ENCODE data around the gene TTLL1. TPM values are rescaled to one million over a fixed set of nuclear protein-coding genes. Genes with fewer than 3 reads are reported as not detected.
A peak's percentile ranks its signal among the peaks of the same experiment; 100 is the strongest.

The TTLL1 gene
- total RNA-seq (2013) = 4.1 TPM
- 1 to 10 TPM; 4.7 to 6.0 (median 5.6) TPM for polyA plus RNA-seq
- 2.1 and 4.1 TPM in 2 replicates for polyA minus RNA-seq
- total RNA-seq = 0.64 to 4.5 (median 1.8) reads per million in 11 experiments

GRCh38 chr22:43088984-43089717, at the start of gene TTLL1:
Gene TTLL1 (minus strand): TSS chr22:43089391. CDS start chr22:43075586, 13,805 bp downstream.
- peak within 1 kb of the TSS; percentile 99 for H3K4me2 ChIP-seq (replicated peaks; ENCODE audit: extremely low read depth, low read length, poor library complexity, severe bottlenecking)
- H3K27ac ChIP-seq (ENCODE audit: low read depth in 1 of 2, low read length in 2 of 2) = peak within 1 kb of the TSS; percentile 49 to 78
- TF ChIP-seq CTCF (IDR thresholded peaks at IDR 0.05) = no peak
- peak within 1 kb of the TSS; percentile 78 to 95 (median 78) for H3K4me3 ChIP-seq (replicated peaks in 1 of 3; ENCODE audit: low read depth in 2 of 3, low read length in 3 of 3)
- no peaks in the 10 kb centered on the region for H4K20me1 ChIP-seq (ENCODE audit: insufficient read depth, low read length)
- Mint-ChIP-seq H3K27ac (peak within 1 kb of the TSS; percentile 73 to 95 (median 88)), H3K4me3 (peak within 1 kb of the TSS; percentile 79 to 89), H3K4me1 (peaks cover 33% of the 10 kb centered on the region), H3K36me3 (peaks cover 0 to 13% of the 10 kb centered on the region in 2 donors), H3K9me3 (no peaks in the 10 kb centered on the region), H3K27me3 (ENCODE audit: low read depth in 3 of 3) (peaks cover 0 to 3% (median 3%) of the 10 kb centered on the region in 3 donors)
- DNase-seq = peak; percentile 73 to 76 (median 73)
- H2AFZ ChIP-seq (ENCODE audit: insufficient read depth, low read depth, low read length, poor library complexity, severe bottlenecking) = peak within 1 kb of the TSS; percentile 94
- H3K9me3 ChIP-seq (replicated peaks in 1 of 2; ENCODE audit: control insufficient read depth in 1 of 2, insufficient read depth in 1 of 2, low read length in 2 of 2) = no peaks in the 10 kb centered on the region
- no peaks in the 10 kb centered on the region for H3K79me2 ChIP-seq (ENCODE audit: insufficient read depth, low read length)
- no peaks in the 10 kb centered on the region for H3K36me3 ChIP-seq (replicated peaks in 1 of 2; ENCODE audit: control insufficient read depth in 1 of 2, insufficient read depth in 2 of 2, low read length in 2 of 2)
- WGBS (ENCODE audit: insufficient coverage) = under 1% methylated on average over 52 of the region's 64 CpGs
- no peaks in the 10 kb centered on the region for H3K27me3 ChIP-seq (ENCODE audit: control insufficient read depth in 2 of 2, insufficient read depth in 2 of 2, low read length in 2 of 2)
- H3K4me1 ChIP-seq (ENCODE audit: control insufficient read depth in 1 of 2, insufficient read depth in 2 of 2, low read length in 2 of 2) = peaks cover 30 to 37% of the 10 kb centered on the region in 2 donors
- peak within 1 kb of the TSS; percentile 63 for H3K9ac ChIP-seq (ENCODE audit: insufficient read depth, low read length, poor library complexity, severe bottlenecking)
- intact Hi-C loops (cut with micrococcal nuclease) = no loop called here

GRCh38 chr22:43136801-43137200, 47.6 kb upstream of the TTLL1 start:
- peaks cover 20 to 78% of the 10 kb centered on the region in 2 donors for H3K36me3 ChIP-seq (replicated peaks in 1 of 2; ENCODE audit: control insufficient read depth in 1 of 2, insufficient read depth in 2 of 2, low read length in 2 of 2)
- H3K4me2 ChIP-seq (replicated peaks; ENCODE audit: extremely low read depth, low read length, poor library complexity, severe bottlenecking) = no peak overlapping the region
- peak overlapping the region; percentile 61 for H2AFZ ChIP-seq (ENCODE audit: insufficient read depth, low read depth, low read length, poor library complexity, severe bottlenecking)
- no peaks in the 10 kb centered on the region for H3K27me3 ChIP-seq (ENCODE audit: control insufficient read depth in 2 of 2, insufficient read depth in 2 of 2, low read length in 2 of 2)
- H3K79me2 ChIP-seq (ENCODE audit: insufficient read depth, low read length) = peaks cover 7% of the 10 kb centered on the region
- H3K4me1 ChIP-seq (ENCODE audit: control insufficient read depth in 1 of 2, insufficient read depth in 2 of 2, low read length in 2 of 2) = peaks cover 10 to 13% of the 10 kb centered on the region in 2 donors
- TF ChIP-seq CTCF (IDR thresholded peaks at IDR 0.05) = no peak
- no peaks in the 10 kb centered on the region for H3K9me3 ChIP-seq (replicated peaks in 1 of 2; ENCODE audit: control insufficient read depth in 1 of 2, insufficient read depth in 1 of 2, low read length in 2 of 2)
- peaks cover 0 to 2% (median 0%) of the 10 kb centered on the region in 7 donors for H3K9me3 Mint-ChIP-seq
- no peak overlapping the region for H3K4me3 ChIP-seq (replicated peaks in 1 of 3; ENCODE audit: low read depth in 2 of 3, low read length in 3 of 3)
- H3K4me3 Mint-ChIP-seq = no peak overlapping the region
- H3K27ac Mint-ChIP-seq = peak overlapping the region in 5 of 7 donors; percentile 18 to 83 (median 47)
- peak overlapping the region; percentile 16 to 48 for H3K27ac ChIP-seq (ENCODE audit: low read depth in 1 of 2, low read length in 2 of 2)
- no peak overlapping the region for H3K9ac ChIP-seq (ENCODE audit: insufficient read depth, low read length, poor library complexity, severe bottlenecking)
- H3K27me3 Mint-ChIP-seq (ENCODE audit: low read depth in 3 of 3) = no peaks in the 10 kb centered on the region
- H3K4me1 Mint-ChIP-seq = peaks cover 20% of the 10 kb centered on the region
- 65% methylated on average over 8 of the region's 10 CpGs for WGBS (ENCODE audit: insufficient coverage)
- intact Hi-C loops (cut with micrococcal nuclease) = no loop called here
- peaks cover 50 to 83% of the 10 kb centered on the region in 2 donors for H3K36me3 Mint-ChIP-seq
- H4K20me1 ChIP-seq (ENCODE audit: insufficient read depth, low read length) = no peaks in the 10 kb centered on the region
- DNase-seq = no peak

All from CD14-positive monocyte (primary cell).